Activated CD8-positive, alpha-beta T cell treated with anti-CD3 and anti-CD28 coated beads for 36 hours (primary cell): Measurements from ENCODE around the gene CNOT4. TPM values are rescaled to one million over a fixed set of nuclear protein-coding genes. Genes with fewer than 3 reads are reported as not detected.

Experiments
- ATAC-seq: fragments of 200-7000 bp; cut with Tn5 transposase; one replicate; pipeline ENCODE4 v1.10.0; 2021; ENCODE audit warnings: mild to moderate bottlenecking, moderate library complexity
- CTCF ChIA-PET: fragments of 350-600 bp; sonication (Branson Sonifier 250); formaldehyde crosslinking; loops from one replicate; lab custom pipeline; 2021; ENCODE audit warnings: antibody characterized with exemption; lab: Charles Lee
- POLR2A ChIA-PET: fragments of 350-600 bp; sonication (Branson Sonifier 250); formaldehyde crosslinking; loops from one replicate; lab custom pipeline; 2021; ENCODE audit warnings: antibody characterized with exemption; lab: Charles Lee
- DNase-seq: peaks from one replicate; pipeline ENCODE4 v3.0.0-alpha.2; 2020
- H3K27ac Mint-ChIP-seq: one replicate; pipeline ENCODE4 v1.8.0; 2021; ENCODE audit warnings: mild to moderate bottlenecking, mixed read lengths
- H3K27me3 Mint-ChIP-seq: one replicate; pipeline ENCODE4 v1.8.0; 2021; ENCODE audit warnings: mixed read lengths
- H3K36me3 Mint-ChIP-seq: one replicate; pipeline ENCODE4 v1.8.0; 2021; ENCODE audit warnings: low read depth, mixed read lengths
- H3K4me1 Mint-ChIP-seq: one replicate; pipeline ENCODE4 v1.8.0; 2021; ENCODE audit warnings: low read depth, mixed read lengths
- H3K4me3 Mint-ChIP-seq: one replicate; pipeline ENCODE4 v1.8.0; 2021; ENCODE audit warnings: mild to moderate bottlenecking, moderate library complexity, mixed read lengths
- H3K9me3 Mint-ChIP-seq: one replicate; pipeline ENCODE4 v1.8.0; 2021; ENCODE audit warnings: mixed read lengths
- intact Hi-C: fragments of 100-400 bp; cut with micrococcal nuclease; formaldehyde crosslinking; loops from one replicate; pipeline ENCODE4 v1.10.0; 2022
- total RNA-seq, 2 experiments: library from RNA; stranded (reverse); gene quantifications; one replicate each; pipeline ENCODE4 v1.2.3, GENCODE V29; 2021
- TF ChIP-seq, protein P1 (sequence below): fragments of 200-600 bp; IDR thresholded peaks from one replicate; pipeline ENCODE4 v1.8.0; 2022; ENCODE audit warnings: antibody characterized with exemption, mild to moderate bottlenecking

CNOT4 gene
- total RNA-seq, 2 experiments from 2014 or later, result 22.0 to 23.6 TPM

DNA sequence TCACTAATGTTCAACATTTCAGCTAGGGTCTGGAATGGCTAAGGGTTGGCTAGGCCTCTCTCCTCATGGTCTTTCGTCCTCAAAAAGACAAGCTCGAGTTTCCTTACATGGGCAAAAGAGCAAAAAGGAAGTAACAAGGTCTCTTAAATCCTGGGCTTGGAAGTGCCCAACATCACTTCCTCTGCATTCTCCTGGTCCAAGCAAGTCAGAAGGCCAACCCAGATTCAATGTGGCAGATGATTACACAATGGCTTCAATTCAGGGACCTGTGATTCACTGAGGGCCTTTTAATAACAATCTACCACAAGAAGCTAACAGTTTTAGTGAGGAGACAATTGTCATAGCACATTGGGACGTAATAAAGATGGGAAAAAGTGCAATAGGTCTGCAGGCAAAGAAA is 43.4 kb upstream of the CNOT4 start:
- H3K27me3 Mint-ChIP-seq, result no peaks in the 10 kb centered on the region
- TF ChIP-seq, protein P1, sequence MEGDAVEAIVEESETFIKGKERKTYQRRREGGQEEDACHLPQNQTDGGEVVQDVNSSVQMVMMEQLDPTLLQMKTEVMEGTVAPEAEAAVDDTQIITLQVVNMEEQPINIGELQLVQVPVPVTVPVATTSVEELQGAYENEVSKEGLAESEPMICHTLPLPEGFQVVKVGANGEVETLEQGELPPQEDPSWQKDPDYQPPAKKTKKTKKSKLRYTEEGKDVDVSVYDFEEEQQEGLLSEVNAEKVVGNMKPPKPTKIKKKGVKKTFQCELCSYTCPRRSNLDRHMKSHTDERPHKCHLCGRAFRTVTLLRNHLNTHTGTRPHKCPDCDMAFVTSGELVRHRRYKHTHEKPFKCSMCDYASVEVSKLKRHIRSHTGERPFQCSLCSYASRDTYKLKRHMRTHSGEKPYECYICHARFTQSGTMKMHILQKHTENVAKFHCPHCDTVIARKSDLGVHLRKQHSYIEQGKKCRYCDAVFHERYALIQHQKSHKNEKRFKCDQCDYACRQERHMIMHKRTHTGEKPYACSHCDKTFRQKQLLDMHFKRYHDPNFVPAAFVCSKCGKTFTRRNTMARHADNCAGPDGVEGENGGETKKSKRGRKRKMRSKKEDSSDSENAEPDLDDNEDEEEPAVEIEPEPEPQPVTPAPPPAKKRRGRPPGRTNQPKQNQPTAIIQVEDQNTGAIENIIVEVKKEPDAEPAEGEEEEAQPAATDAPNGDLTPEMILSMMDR, result no peak
- ChIA-PET POLR2A (no interaction called here), CTCF (interaction anchor here (1.2 kb wide), 2 partner anchors 24 to 92 kb away, joined by 3 to 4 read pairs; no protein-coding TSS in a partner anchor)
- no peak for DNase-seq
- no peaks in the 10 kb centered on the region for H3K36me3 Mint-ChIP-seq
- no peaks in the 10 kb centered on the region for H3K4me1 Mint-ChIP-seq
- H3K4me3 Mint-ChIP-seq, result no peak overlapping the region
- no peaks in the 10 kb centered on the region for H3K9me3 Mint-ChIP-seq
- intact Hi-C loops, result loop anchor here (10.0 kb wide), 2 partner anchors 139 to 269 kb away; no protein-coding TSS in a partner anchor
- H3K27ac Mint-ChIP-seq, result no peak overlapping the region
- no peak for ATAC-seq

GRCh38 chr7:135552148-135552547 is 42.2 kb upstream of the CNOT4 start:
- H3K4me1 Mint-ChIP-seq, result no peaks in the 10 kb centered on the region
- H3K4me3 Mint-ChIP-seq, result no peak overlapping the region
- H3K36me3 Mint-ChIP-seq, result no peaks in the 10 kb centered on the region
- ChIA-PET CTCF (interaction anchor here (0.8 to 1.3 kb wide), 3 partner anchors 14 to 271 kb away, joined by 3 to 4 read pairs (median 3); no protein-coding TSS in a partner anchor), POLR2A (interaction anchor here (0.6 kb wide), 1 partner anchor 905 kb away, joined by 3 read pairs; no protein-coding TSS in a partner anchor)
- H3K27ac Mint-ChIP-seq, result no peak overlapping the region
- intact Hi-C loops, result loop anchor here (10.0 kb wide), 2 partner anchors 137 to 267 kb away; no protein-coding TSS in a partner anchor
- H3K9me3 Mint-ChIP-seq, result no peaks in the 10 kb centered on the region
- peaks cover 6% of the 10 kb centered on the region for H3K27me3 Mint-ChIP-seq
- ATAC-seq (no peak), DNase-seq (no peak)
- TF ChIP-seq, protein P1, result no peak

DNA sequence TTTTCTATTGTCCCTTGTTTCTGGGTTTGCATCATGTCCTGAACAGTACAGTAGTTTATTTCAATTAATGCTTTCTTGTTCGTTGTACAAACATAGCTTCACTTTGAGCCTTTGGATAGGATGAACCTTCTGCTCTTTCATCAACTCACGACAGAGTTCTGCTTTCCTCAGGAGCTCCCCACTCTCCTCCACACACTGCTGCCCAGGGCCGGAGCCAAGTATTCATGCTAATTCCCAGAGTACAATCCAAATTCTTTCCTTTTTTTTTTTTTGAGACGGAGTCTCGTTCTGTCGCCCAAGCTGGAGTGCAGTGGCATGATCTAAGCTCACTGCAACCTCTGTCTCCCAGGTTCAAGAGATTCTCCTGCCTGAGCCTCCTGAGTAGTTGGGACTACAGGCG is 40.3 kb upstream of the CNOT4 start:
- ATAC-seq, result no peak
- H3K36me3 Mint-ChIP-seq, result no peaks in the 10 kb centered on the region
- peaks cover 6% of the 10 kb centered on the region for H3K27me3 Mint-ChIP-seq
- CTCF ChIA-PET, result interaction anchor here (0.9 kb wide), 1 partner anchor 10 kb away, joined by 3 read pairs; no protein-coding TSS in a partner anchor
- H3K4me1 Mint-ChIP-seq, result no peaks in the 10 kb centered on the region
- POLR2A ChIA-PET, result interaction anchor here (0.6 kb wide), 1 partner anchor 137 kb away, joined by 3 read pairs; no protein-coding TSS in a partner anchor
- no peaks in the 10 kb centered on the region for H3K9me3 Mint-ChIP-seq
- no peak overlapping the region for H3K27ac Mint-ChIP-seq
- intact Hi-C loops, result loop anchor here (10.0 kb wide), 2 partner anchors 135 to 265 kb away; no protein-coding TSS in a partner anchor
- no peak overlapping the region for H3K4me3 Mint-ChIP-seq
- TF ChIP-seq, protein P1, result no peak
- no peak for DNase-seq

DNA sequence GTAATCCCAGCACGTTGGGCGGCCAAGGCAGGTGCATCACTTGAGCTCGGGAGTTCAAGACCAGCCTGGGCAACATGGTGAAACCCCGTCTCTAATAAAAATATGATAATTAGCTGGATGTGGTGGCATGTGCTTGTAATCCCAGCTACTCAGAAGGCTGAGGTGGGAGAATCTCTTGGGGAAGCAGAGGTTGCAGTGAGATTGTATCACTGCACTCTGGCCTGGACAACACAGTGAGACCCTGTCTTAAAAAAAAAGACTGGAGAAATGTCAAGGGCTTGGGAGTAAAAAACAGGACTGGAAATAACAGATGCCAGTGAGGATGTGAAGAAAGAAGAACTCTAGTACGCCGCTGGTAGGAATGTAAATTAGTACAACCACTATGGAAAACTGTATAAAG is 31.1 kb upstream of the CNOT4 start:
- ATAC-seq, result no peak
- POLR2A ChIA-PET, result no interaction called here
- CTCF ChIA-PET, result interaction anchor here (1.3 kb wide), 1 partner anchor 9 kb away, joined by 3 read pairs; no protein-coding TSS in a partner anchor
- no peak overlapping the region for H3K4me3 Mint-ChIP-seq
- peaks cover 6% of the 10 kb centered on the region for H3K27me3 Mint-ChIP-seq
- H3K4me1 Mint-ChIP-seq, result no peaks in the 10 kb centered on the region
- H3K27ac Mint-ChIP-seq, result no peak overlapping the region
- no peaks in the 10 kb centered on the region for H3K36me3 Mint-ChIP-seq
- intact Hi-C loops, result no loop called here
- no peak for DNase-seq
- TF ChIP-seq, protein P1, result no peak
- H3K9me3 Mint-ChIP-seq, result no peaks in the 10 kb centered on the region

- POLR2A ChIA-PET, result no interaction called here
- CTCF ChIA-PET, result interaction anchor here (1.3 kb wide), 1 partner anchor 10 kb away, joined by 3 read pairs; no protein-coding TSS in a partner anchor
- TF ChIP-seq, protein P1, result no peak
- no peaks in the 10 kb centered on the region for H3K36me3 Mint-ChIP-seq
- H3K4me1 Mint-ChIP-seq, result no peaks in the 10 kb centered on the region
- H3K4me3 Mint-ChIP-seq, result no peak overlapping the region
- no peak for ATAC-seq
- peaks cover 6% of the 10 kb centered on the region for H3K27me3 Mint-ChIP-seq
- DNase-seq, result no peak
- H3K9me3 Mint-ChIP-seq, result no peaks in the 10 kb centered on the region
- no peak overlapping the region for H3K27ac Mint-ChIP-seq
- intact Hi-C loops, result no loop called here
Observed at GRCh38 chr7:135539629-135540028, 29.7 kb upstream of the CNOT4 start.
